Ovary (tissue), 9 donors: ENCODE data around the gene MED12. TPM values are rescaled to one million over a fixed set of nuclear protein-coding genes. Genes with fewer than 3 reads are reported as not detected.

Source experiments
- DNase-seq, 5 donors: peaks; one replicate each; pipeline ENCODE4 v3.0.0-alpha.2; 2019 to 2020
- H3K27ac ChIP-seq, 2 donors: fragments of 200-600 bp; one replicate each; pipeline versions ENCODE4 v1.5.1 to v1.8.0; 2019 to 2022
- H3K27me3 ChIP-seq: fragments of 200-600 bp; one replicate; pipeline ENCODE4 v1.8.0; 2022
- H3K36me3 ChIP-seq: fragments of 200-600 bp; sonication (generic); one replicate; pipeline ENCODE4 v1.5.1; 2019
- H3K4me1 ChIP-seq: one replicate; pipeline ENCODE4 v1.8.1; 2013; ENCODE audit warnings: mild to moderate bottlenecking, moderate library complexity; ENCODE audit not compliant: insufficient read depth
- H3K4me3 ChIP-seq: fragments of 200-600 bp; sonication (generic); one replicate; pipeline ENCODE4 v1.5.1; 2017
- H3K9me3 ChIP-seq, 2 donors: fragments of 200-600 bp in 1 of 2; sonication (generic) in 1 of 2; one replicate each; pipeline versions ENCODE4 v1.5.1 to v1.8.1; 2013 to 2019; ENCODE audit warnings: mild to moderate bottlenecking in 1 of 2, moderate library complexity in 1 of 2
- CTCF ChIP-seq, 3 donors: fragments of 450-650 bp in 2 of 3; fragments of 200-600 bp in 1 of 3; IDR thresholded peaks; one replicate each; pipeline versions ENCODE4 v1.5.1 to v1.8.0; 2016 to 2022; ENCODE audit warnings: antibody characterized with exemption in 3 of 3, mild to moderate bottlenecking in 1 of 3
- EP300 ChIP-seq: sonication (generic); formaldehyde crosslinking; IDR thresholded peaks from one replicate; pipeline ENCODE4 v1.6.1; 2017; ENCODE audit warnings: antibody characterized with exemption
- POLR2A ChIP-seq: fragments of 450-650 bp; IDR thresholded peaks from one replicate; pipeline ENCODE4 v1.6.1; 2017; ENCODE audit warnings: antibody characterized with exemption, mild to moderate bottlenecking, moderate library complexity
- WGBS, 3 donors: extraction: QIAGEN DNeasy Blood & Tissue Kit in 1 of 3; methylation state at CpG; one replicate each; pipeline versions ENCODE4 v1.1.5 to v1.1.7; 2013 to 2017; 5-methylcytosine and 5-hydroxymethylcytosine counted together
- intact Hi-C, 4 donors: fragments of 100-400 bp; cut with DNase I; formaldehyde crosslinking; loops; one replicate each; pipeline versions ENCODE4 v1.11.0 to v1.15.1; 2022 to 2023
- polyA plus RNA-seq, 2 donors: library from polyadenylated mRNA; stranded (reverse); fragments of 200-250 nt in 1 of 2; fragments of 350-450 nt in 1 of 2; fragmentation: Illumina TruSeq in 1 of 2; extraction: RNeasy Lipid Tissue Mini Kit (QIAGEN cat#74804) in 1 of 2; gene quantifications; one replicate each; pipeline ENCODE4 v1.2.3, GENCODE V29; 2013 to 2014
- total RNA-seq, 7 donors: library from RNA; depleted of rRNA in 2 of 7; stranded (reverse); fragments of >200 nt in 2 of 7; fragmentation: NEBNext Ultra II Directional in 3 of 7; extraction: Animal tissue kit (Norgen Biotek cat#: 25700) in 3 of 7; gene quantifications; one replicate each; pipeline versions ENCODE4 v1.1.0 to v1.2.4, GENCODE V29; 2016 to 2023
- donor health status: DM: no; HTN: no; CAD: no; lungs with moderate emphysema.
- donor health status: DM: no; HTN: no; CAD: no.
- donor health status: Bipolar disorder and iron deficiency.
- donor health status: DM: yes; HTN: yes; CAD: no.
- donor health status: DM: no; HTN: no; CAD: no.
- donor health status: DM: yes; HTN: yes; CAD: no.

Gene MED12
- total and polyA plus RNA-seq, 9 donors = 27.8 to 68.4 (median 52.2) TPM

GRCh38 chrX:71095033-71095432 lies 23.4 kb upstream of the MED12 start:
- 25 to 30% (median 29%) methylated on average over 6 of the region's 6 CpGs for WGBS, 3 donors
- peak overlapping the region; percentile 56 for H3K4me3 ChIP-seq
- no peak for DNase-seq
- H3K9me3 ChIP-seq = no peaks in the 10 kb centered on the region
- H3K27me3 ChIP-seq = no peaks in the 10 kb centered on the region
- no peak for TF ChIP-seq POLR2A
- no peak for TF ChIP-seq EP300
- TF ChIP-seq CTCF (IDR thresholded peaks at IDR 0.05) = no peak
- peaks cover 4% of the 10 kb centered on the region for H3K4me1 ChIP-seq
- intact Hi-C loops = no loop called here
- H3K27ac ChIP-seq = no peak overlapping the region
- no peaks in the 10 kb centered on the region for H3K36me3 ChIP-seq

- H3K9me3 ChIP-seq = no peaks in the 10 kb centered on the region
- peak within 1 kb of the TSS; percentile 56 for H3K4me3 ChIP-seq
- intact Hi-C loops = no loop called here
- DNase-seq = peak; percentile 89 to 93 (median 92)
- 7 to 15% (median 10%) methylated on average over 28 to 29 of the region's 29 CpGs for WGBS, 3 donors
- no peaks in the 10 kb centered on the region for H3K36me3 ChIP-seq
- peak within 1 kb of the TSS; percentile 46 to 84 for H3K27ac ChIP-seq
- no peaks in the 10 kb centered on the region for H3K27me3 ChIP-seq
- TF ChIP-seq POLR2A (peak; percentile 37), EP300 (no peak)
- peaks cover 4% of the 10 kb centered on the region for H3K4me1 ChIP-seq
Observed at GRCh38 chrX:71095555-71095980, 22.8 kb upstream of the MED12 start, which contains the start of gene FOXO4. TSS of gene FOXO4 (plus strand) at chrX:71095851. CDS start at chrX:71096529, 678 bp downstream.

GRCh38 chrX:71095981-71096759 lies 22.2 kb upstream of the MED12 start:
- H3K4me3 ChIP-seq = peak overlapping the region; percentile 56
- H3K27me3 ChIP-seq = no peaks in the 10 kb centered on the region
- no peaks in the 10 kb centered on the region for H3K9me3 ChIP-seq
- DNase-seq = peak in 2 of 5 donors; percentile 44 to 48
- no peaks in the 10 kb centered on the region for H3K36me3 ChIP-seq
- H3K27ac ChIP-seq = peak overlapping the region; percentile 46 to 84
- TF ChIP-seq POLR2A = peak; percentile 24
- TF ChIP-seq CTCF (IDR thresholded peaks at IDR 0.05) = no peak
- no peak for TF ChIP-seq EP300
- peaks cover 4% of the 10 kb centered on the region for H3K4me1 ChIP-seq
- intact Hi-C loops = no loop called here
- 17 to 21% (median 18%) methylated on average over 42 to 46 of the region's 46 CpGs for WGBS, 3 donors

- TF ChIP-seq CTCF (IDR thresholded peaks at IDR 0.05) = no peak
- no peak for TF ChIP-seq POLR2A
- no peak for TF ChIP-seq EP300
- no peaks in the 10 kb centered on the region for H3K27me3 ChIP-seq
- H3K4me3 ChIP-seq = peak overlapping the region; percentile 56
- no peaks in the 10 kb centered on the region for H3K9me3 ChIP-seq
- intact Hi-C loops = no loop called here
- DNase-seq = no peak
- peak overlapping the region; percentile 46 to 84 for H3K27ac ChIP-seq
- H3K4me1 ChIP-seq = peaks cover 4% of the 10 kb centered on the region
- no peaks in the 10 kb centered on the region for H3K36me3 ChIP-seq
- 27 to 39% (median 33%) methylated on average over 9 of the region's 9 CpGs for WGBS, 3 donors
Observed at GRCh38 chrX:71096760-71097032, 21.7 kb upstream of the MED12 start.

- H3K4me1 ChIP-seq = peaks cover 4% of the 10 kb centered on the region
- H3K36me3 ChIP-seq = no peaks in the 10 kb centered on the region
- intact Hi-C loops = no loop called here
- peak in 2 of 3 donors; percentile 30 to 39 for TF ChIP-seq CTCF (IDR thresholded peaks at IDR 0.05)
- no peak for TF ChIP-seq EP300
- peak; percentile 47 to 73 (median 58) for DNase-seq
- no peak overlapping the region for H3K4me3 ChIP-seq
- H3K27ac ChIP-seq = no peak overlapping the region
- H3K27me3 ChIP-seq = no peaks in the 10 kb centered on the region
- H3K9me3 ChIP-seq = no peaks in the 10 kb centered on the region
- WGBS, 3 donors = 16 to 21% (median 18%) methylated on average over 2 of the region's 2 CpGs
Observed at GRCh38 chrX:71098302-71098701, 20.1 kb upstream of the MED12 start.
